ENCODE measurements around the gene GABRA4.

Gene GABRA4

DNA sequence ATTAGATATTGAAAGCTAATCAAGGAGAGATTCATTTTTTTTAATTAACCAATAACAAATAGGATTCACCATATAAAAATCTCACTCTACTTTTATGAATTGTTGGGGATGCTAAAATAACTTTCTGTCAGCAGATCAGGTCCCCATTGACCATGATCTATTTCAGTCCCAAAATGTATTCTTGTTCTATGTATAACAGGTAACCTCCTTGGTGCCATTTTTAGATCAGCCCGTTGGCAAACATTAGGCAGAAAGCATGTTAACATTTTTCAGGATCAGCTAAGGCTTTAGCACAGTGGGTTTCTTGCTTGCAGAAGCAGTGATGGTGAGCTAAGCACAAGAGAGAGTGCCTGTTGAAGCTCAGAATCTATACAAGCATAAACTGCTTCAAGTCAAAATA, 43.6 kb downstream of the GABRA4 start:
- TF ChIP-seq, protein P1, sequence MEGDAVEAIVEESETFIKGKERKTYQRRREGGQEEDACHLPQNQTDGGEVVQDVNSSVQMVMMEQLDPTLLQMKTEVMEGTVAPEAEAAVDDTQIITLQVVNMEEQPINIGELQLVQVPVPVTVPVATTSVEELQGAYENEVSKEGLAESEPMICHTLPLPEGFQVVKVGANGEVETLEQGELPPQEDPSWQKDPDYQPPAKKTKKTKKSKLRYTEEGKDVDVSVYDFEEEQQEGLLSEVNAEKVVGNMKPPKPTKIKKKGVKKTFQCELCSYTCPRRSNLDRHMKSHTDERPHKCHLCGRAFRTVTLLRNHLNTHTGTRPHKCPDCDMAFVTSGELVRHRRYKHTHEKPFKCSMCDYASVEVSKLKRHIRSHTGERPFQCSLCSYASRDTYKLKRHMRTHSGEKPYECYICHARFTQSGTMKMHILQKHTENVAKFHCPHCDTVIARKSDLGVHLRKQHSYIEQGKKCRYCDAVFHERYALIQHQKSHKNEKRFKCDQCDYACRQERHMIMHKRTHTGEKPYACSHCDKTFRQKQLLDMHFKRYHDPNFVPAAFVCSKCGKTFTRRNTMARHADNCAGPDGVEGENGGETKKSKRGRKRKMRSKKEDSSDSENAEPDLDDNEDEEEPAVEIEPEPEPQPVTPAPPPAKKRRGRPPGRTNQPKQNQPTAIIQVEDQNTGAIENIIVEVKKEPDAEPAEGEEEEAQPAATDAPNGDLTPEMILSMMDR (IDR thresholded peaks at IDR 0.05; ENCODE audit: low read depth, low read length): no peak
- no peak overlapping the region for H3K4me3 ChIP-seq (ENCODE audit: low read depth, low read length)

DNA sequence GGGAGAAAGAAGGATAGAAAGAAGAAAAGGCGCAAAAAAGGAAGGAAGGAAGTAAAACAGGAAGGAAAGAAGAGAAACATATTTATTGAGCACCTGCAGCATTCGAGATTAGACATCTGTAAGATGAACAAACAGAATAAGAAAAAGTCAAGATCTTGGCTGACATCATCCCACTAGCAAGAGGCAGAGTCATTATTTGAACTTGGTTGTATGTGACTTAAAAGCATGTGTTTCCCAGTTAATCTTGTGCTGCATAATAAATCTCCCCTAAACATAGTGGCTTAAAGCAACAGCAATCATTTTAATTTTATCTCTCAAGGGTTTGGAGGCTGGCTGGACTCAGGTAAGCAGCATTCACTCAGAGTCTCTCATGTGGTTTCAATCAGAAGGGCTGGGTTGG, 45.8 kb downstream of the GABRA4 start:
- TF ChIP-seq, protein P1 (IDR thresholded peaks at IDR 0.05; ENCODE audit: low read depth, low read length): no peak
- H3K4me3 ChIP-seq (ENCODE audit: low read depth, low read length): no peak overlapping the region

GRCh38 chr4:46946919-46947536, 46.4 kb downstream of the GABRA4 start:
- TF ChIP-seq, protein P1 (IDR thresholded peaks at IDR 0.05; ENCODE audit: low read depth, low read length): no peak

DNA sequence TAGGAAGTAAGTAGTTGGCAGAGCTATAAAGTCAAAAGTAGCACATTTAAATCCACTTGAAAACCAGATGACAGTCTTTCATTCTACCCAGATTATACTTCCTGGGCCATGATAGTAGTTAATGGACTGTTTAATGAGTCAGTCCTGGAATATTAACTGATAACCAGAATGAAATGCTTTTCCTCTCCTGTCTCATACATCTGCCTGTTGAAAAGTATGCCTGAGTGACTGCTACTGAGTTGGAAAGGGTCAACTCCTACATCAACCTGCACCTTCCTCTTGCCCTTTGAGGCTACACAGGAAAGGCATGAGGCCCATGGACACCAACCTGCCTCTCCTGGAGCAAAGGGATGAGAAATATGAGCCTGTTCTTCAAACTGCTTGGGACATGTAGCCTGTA, 48.3 kb downstream of the GABRA4 start:
- no peak overlapping the region for H3K4me3 ChIP-seq (ENCODE audit: low read depth, low read length)
- TF ChIP-seq, protein P1 (IDR thresholded peaks at IDR 0.05; ENCODE audit: low read depth, low read length): no peak

More at GRCh38 chr4:46946919-46947536, 46.4 kb downstream of the GABRA4 start:
- H3K4me3 ChIP-seq (ENCODE audit: low read depth, low read length): no peak overlapping the region

DNA sequence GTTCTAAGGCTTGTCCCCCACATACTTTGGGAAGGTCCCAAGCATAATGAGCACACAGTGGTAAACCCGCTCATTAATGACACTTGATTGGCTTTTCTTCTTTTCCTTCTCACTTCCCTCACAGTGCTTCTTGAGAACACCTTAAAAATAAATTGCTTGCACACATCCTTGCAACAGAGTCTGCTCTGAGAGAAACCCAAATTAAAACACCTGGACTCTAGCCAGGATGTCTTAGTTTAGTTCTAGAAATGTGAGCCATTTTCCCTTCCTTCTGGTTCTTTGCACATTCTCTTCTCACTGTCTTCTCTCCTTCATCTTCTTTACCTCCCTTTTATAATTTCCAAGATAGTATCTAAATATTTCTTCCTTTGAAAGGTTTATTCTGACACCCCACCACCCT, 49.0 kb downstream of the GABRA4 start:
- TF ChIP-seq, protein P1 (IDR thresholded peaks at IDR 0.05; ENCODE audit: low read depth, low read length): no peak
- no peak overlapping the region for H3K4me3 ChIP-seq (ENCODE audit: low read depth, low read length)

- H3K4me3 ChIP-seq (ENCODE audit: low read depth, low read length): no peak overlapping the region
- TF ChIP-seq, protein P1 (IDR thresholded peaks at IDR 0.05; ENCODE audit: low read depth, low read length): no peak
Observed at GRCh38 chr4:46937493-46937892, 55.9 kb downstream of the GABRA4 start.

- TF ChIP-seq, protein P1 (IDR thresholded peaks at IDR 0.05; ENCODE audit: low read depth, low read length): no peak
- no peak overlapping the region for H3K4me3 ChIP-seq (ENCODE audit: low read depth, low read length)
Observed at GRCh38 chr4:46934726-46935125, 58.7 kb downstream of the GABRA4 start.

Data from WI38 (cell line).